Stimulated activated CD4-positive, alpha-beta T cell treated with anti-CD3 and anti-CD28 coated beads, TNF-alpha, amount 100 ng/mL, for 24 hours (primary cell): ENCODE data around the gene ZNF532.

ENCODE experiments used
- DNase-seq, 3 experiments: peaks; one replicate each; pipeline ENCODE4 v3.0.0-alpha.2; 2020; ENCODE audit warnings: low read depth in 3 of 3

Gene ZNF532

GRCh38 chr18:59033359-59033758, 168.7 kb downstream of the ZNF532 start:
- DNase-seq = no peak

GRCh38 chr18:59033974-59034373, 169.3 kb downstream of the ZNF532 start:
- no peak for DNase-seq

GRCh38 chr18:59035591-59035990, 170.9 kb downstream of the ZNF532 start:
- DNase-seq = no peak
